Upper lobe of left lung (tissue), 4 donors: ENCODE measurements around the gene MSL3B.

Experiments
- POLR2A ChIP-seq, 4 donors: fragments of 450-650 bp; IDR thresholded peaks; one replicate each; pipeline ENCODE4 v1.5.1; 2016 to 2017; ENCODE audit warnings: antibody characterized with exemption in 4 of 4, mild to moderate bottlenecking in 2 of 4
- TF ChIP-seq, protein P1 (sequence below), 6 experiments: fragments of 450-650 bp in 4 of 6; fragments of 200-600 bp in 2 of 6; sonication (generic) in 2 of 6; IDR thresholded peaks; one replicate each; pipeline ENCODE4 v1.5.1; 2016 to 2019; ENCODE audit warnings: antibody characterized with exemption in 6 of 6

- TF ChIP-seq, protein P1, sequence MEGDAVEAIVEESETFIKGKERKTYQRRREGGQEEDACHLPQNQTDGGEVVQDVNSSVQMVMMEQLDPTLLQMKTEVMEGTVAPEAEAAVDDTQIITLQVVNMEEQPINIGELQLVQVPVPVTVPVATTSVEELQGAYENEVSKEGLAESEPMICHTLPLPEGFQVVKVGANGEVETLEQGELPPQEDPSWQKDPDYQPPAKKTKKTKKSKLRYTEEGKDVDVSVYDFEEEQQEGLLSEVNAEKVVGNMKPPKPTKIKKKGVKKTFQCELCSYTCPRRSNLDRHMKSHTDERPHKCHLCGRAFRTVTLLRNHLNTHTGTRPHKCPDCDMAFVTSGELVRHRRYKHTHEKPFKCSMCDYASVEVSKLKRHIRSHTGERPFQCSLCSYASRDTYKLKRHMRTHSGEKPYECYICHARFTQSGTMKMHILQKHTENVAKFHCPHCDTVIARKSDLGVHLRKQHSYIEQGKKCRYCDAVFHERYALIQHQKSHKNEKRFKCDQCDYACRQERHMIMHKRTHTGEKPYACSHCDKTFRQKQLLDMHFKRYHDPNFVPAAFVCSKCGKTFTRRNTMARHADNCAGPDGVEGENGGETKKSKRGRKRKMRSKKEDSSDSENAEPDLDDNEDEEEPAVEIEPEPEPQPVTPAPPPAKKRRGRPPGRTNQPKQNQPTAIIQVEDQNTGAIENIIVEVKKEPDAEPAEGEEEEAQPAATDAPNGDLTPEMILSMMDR (IDR thresholded peaks at IDR 0.05) = no peak
- TF ChIP-seq POLR2A (IDR thresholded peaks at IDR 0.05) = no peak
These were observed 9.9 kb downstream of the MSL3B start for GRCh38 chr2:233858331-233858730.
